T follicular helper cell (primary cell): ENCODE data around the gene POU3F3.

ENCODE experiments used
- DNase-seq: peaks from one replicate; pipeline ENCODE4 v3.0.0-alpha.2; 2020; ENCODE audit warnings: low read depth

Gene POU3F3

DNA sequence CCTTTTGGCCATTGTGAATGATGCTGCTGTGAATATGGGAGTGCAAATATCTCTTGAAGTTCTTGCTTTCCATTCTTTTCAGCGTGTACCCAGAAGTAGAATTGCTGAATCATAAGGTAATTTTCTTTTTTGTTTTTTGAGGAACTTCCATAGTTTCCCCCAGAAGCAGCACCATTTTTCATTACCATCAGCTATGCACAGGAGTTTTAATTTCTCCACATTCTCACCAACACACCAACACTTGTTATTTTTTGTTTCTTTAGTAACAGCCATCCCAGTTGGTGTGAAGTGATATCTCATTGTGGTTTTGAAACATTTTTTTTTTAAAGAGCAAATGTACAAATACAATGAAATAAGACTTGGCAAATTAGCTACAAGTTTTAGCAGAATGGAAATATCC lies 21.3 kb downstream of the POU3F3 start:
- no peak for DNase-seq

DNA sequence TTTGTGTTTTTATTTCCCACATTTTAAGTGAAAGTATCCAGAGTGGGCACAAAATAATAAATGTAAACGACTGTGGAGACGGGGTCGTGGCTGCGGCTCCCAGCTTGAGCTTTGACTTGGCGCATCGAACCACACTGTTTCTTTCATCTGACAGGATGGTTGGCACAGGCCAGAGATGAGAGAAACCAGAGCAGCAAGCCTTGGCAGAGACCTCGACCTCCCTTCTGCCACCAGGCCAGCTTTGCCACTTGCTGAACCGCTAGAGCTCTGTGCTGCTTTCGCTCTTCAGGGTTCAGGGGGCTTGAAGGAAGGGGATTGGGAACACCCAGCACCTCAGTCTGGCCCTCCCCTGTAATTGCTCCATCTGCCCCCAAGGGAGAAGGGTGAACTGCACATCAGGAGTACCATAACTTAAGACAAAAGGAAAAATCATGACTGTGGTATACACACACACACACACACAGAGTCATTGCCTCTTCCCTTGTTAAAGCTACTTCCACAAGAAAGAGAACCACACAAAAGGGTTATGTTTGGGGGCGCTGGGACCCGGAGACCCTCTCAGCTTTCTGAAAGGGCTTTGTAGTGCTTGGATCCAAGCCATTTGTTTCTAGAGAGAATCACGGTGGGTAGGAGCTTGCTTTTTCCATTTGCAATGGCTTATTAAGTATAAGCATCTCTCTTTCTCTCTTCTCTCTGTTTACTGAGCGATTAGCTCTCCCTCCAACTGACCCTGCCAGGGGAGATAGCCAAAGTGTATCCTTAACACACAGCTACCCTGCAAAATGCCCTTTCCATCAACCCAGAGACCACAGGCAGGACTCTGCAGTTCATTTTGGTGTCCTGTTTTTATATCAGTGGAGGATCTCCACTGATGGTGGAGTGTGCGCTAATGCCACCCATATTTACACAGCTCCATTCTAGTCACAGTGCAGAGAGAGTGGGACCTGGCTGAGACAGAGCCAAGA lies 23.0 kb downstream of the POU3F3 start:
- DNase-seq = no peak

DNA sequence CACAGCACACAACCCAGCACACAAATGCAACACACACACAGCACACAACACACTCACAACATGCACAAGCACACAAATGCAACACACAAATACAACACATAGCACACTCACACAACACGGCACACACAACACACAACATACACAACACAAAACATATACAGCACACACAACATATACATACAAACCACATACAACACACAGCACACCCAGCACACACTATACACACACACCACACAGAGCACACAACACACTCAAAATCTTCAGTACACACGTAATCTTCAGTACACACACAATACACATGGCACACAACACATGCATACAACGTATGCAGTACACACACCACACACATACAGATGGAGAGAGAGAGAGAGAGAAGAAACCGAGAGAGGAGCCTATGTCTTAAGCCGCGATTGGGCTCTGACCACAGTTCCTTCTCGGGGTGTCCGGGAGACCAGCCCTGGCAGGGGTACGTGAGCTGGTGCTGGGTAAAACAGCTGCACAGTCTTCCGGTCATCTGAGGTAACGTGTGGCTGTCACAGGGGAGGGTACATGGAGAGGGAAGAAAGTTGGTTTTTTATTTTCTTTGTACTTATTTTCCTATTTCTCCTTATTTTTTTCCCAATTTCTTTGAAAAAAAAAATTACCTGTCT lies 25.1 kb downstream of the POU3F3 start:
- DNase-seq = no peak

DNA sequence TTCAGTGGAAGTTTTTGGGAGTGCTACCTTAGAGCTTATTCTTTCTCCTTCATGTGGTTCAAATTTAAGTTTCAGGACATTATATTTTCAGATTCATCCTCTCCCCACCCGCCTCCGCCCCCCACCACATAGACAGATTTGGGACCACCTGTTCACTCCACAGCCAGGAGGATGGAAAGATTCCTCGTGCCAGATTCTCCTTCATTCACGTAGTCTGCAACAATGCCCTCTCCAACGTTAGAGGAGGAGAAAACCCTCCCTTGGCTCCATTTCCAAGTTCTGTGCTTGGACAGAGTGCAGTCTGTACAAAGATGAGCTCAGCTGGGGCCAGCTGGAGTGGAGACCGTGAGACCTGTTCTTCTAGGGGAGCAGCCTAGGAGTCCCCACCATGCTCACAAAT lies 26.2 kb downstream of the POU3F3 start:
- DNase-seq = no peak

DNA sequence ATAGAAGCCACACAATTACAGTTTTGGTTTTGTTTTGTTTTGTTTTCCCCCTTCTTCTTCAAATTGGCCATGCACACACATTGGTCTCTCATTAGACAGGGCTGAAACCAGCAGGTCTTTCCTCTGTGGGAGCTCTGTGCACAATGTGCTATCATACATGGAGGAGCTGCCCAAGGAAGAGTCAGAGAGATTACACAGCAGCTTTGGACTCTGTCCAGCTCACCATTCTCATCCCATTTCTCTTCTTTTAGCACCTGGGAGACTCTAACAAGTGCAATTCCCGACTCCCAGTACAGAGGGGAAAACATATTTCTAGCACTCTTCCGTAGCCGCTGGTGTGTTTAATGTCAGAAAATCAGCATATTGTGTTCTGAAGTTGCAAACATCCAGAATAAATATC lies 29.4 kb downstream of the POU3F3 start:
- no peak for DNase-seq

DNA sequence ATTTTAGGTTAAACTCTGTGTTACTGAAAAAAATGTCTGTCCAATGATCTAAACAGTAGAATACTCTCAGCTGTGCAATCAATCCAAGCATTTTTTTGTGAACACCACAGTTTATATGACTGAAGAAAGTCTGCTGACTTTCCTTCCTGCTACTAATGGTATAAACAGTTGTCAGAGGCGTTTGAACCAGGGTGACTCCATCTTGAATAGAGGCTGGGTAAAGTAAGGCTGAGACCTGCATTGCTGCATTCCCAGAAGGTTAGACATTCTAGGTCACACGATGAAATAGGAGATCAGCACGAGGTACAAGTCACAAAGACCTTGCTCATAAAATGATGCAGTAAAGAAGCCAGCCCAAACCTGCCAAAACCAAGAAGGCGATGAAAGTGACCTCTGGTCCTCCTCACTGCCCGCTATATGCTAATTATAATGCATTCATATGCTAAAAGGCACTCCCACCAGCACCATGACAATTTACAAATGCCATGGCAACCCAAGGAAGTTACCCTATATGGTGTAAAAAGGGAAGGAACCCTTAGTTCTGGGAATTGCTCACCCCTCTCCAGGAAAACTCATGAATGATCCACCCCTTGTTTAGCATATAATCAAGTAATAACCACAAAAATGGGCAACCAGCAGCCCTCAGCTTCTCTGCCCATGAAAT lies 31.3 kb downstream of the POU3F3 start:
- no peak for DNase-seq

DNA sequence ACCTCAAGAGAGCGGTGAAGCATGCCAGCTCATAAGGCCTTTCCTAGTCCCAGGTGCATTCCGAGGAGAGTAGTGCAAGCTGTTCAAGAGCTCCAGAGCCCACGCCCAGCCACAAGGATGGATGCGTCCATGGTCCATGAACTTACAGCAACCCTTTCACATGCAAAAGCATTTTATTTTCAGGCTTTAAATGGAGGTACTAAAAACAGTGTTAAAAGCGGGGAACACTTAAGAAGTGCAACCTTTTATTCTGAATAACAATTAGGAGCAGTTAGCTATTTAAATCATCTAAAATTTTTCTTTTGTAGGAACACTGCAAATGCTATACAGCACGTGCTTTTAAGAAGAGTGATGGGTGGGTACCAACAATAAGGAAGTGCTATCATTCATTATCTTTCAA lies 33.8 kb downstream of the POU3F3 start:
- no peak for DNase-seq

DNA sequence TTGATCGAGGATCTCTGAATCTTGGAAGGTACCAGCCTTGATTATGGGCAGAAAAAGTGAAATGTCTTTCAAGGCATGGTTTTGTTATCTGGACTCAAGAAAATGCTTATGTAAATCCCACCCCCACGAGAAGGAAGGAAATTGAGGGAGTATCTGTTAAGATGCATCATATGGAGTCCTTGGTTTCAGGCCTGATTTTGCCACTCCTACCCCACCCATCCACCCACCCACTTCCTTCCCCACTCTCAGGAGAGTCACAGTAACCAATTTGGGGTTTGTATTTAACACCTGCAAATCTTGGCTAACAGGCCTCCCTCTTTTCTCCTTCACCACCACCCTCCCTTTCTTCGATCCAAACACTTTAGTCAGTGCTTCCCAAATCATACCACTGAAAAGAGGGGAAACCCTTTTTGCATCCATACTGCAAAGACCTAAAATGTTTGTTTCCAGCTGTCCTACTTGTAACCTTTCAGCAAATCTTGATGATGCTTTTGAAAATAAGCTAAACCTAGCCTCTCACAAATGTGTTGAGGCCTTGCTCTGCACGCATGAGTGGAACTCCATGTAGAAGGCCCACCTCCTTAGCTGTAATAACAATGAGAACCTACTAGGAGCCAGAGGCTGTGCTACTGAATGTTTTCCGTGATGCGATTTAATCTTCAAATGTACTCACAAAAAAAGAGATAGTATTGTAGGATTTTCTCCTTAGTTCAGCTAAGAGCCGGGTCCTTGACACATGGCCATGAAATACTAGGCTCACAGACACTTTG lies 34.8 kb downstream of the POU3F3 start:
- no peak for DNase-seq

DNA sequence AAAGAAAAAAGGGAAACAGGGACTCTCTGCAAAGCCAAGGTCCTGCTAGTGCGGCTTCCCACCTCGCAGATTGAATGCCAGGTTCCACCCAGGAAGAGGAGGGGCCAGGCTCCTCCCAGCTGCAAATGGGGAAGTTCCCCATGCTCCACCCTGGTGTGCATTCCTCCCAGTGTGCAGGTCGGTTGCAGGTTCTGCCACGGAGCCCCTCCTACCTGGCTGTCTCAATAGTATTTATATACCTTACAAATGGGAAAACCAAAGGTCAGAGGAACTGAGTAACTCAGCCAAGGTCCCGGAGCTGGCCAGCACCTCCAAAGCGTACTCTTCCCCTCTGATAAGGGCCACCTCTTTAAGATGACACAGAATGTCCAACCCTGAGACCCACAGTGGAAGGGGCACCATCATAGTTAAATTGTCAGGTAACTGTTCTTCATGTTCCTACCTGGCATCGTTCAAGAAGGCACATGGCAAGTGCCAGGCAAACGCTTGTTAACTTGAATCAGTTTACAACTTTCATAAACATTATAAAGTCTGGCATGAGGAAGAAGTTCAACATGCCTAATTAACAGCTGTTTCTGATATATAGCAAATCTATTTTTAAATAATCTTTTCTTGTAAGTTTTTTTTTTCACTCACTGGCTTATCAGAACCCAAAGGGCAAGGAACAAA lies 35.5 kb downstream of the POU3F3 start:
- no peak for DNase-seq

DNA sequence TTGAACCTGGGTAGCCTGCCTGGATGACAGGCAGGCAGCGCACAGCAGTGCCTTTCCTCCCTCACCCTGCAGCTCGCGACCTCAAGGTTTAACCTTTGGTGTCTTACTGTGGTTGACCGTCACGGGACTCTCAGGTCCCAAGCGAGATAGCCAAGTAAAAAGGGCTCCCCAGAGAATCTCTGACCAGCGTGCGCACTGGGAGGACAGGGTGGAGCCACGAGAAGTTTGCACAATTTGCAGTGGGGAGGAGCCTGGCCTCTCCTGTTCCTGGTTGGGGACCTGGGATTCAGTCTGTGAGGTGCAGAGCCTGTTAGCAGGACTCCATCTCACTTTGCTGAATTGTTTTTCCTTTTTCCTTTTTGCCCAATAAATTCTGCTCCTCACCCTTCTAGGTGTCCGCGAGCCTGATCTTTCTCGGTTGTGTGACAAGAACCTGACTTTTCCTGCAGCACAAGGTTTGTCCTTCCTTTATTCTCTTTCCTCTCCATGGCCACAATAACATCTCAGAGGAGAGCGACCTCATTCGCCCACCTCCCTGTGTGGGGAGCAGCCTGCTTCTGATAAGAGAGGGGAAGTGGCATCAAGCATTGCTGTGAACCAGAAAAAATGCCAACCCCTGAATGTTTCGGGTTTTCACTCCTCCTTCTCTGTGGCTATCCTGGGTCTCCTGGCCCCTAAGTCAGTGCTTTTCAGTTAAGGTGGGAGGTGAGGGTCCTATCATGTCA lies 36.2 kb downstream of the POU3F3 start:
- no peak for DNase-seq

DNA sequence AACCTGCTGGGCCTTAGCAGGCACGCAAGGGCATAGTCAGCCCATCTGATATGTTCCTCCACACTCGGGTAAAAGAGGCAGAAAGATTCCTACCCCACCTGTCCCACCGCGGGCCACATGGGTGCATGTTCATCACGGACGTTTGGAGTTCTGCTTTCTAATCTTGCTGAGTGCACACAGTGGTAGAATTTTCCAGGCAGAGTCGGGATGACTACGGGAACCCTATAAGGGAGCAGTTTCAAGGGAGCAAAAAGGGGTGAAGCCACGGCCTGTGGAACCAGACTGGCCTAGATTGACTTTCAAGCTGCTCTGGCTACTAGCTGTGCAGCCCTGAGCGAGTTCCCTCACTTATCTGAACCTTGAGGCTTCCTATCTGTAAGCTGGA lies 36.8 kb downstream of the POU3F3 start:
- no peak for DNase-seq

DNA sequence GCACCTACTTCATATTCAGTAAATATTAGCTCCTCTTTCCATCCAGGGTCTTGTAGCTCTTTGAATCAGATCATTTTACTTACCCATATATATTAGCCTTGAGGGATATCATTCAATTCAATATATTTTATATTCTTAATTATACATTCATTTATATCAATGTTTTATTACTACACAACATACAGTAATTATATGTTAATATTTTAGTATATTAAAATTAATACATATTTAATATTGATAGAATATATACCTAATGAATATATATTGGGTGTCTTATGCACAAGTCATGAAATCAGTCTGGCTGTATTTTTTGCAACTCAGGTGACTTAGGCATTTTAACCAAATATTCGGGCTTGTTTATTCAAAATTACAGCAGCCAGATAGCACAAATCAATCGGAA lies 37.2 kb downstream of the POU3F3 start:
- no peak for DNase-seq

DNA sequence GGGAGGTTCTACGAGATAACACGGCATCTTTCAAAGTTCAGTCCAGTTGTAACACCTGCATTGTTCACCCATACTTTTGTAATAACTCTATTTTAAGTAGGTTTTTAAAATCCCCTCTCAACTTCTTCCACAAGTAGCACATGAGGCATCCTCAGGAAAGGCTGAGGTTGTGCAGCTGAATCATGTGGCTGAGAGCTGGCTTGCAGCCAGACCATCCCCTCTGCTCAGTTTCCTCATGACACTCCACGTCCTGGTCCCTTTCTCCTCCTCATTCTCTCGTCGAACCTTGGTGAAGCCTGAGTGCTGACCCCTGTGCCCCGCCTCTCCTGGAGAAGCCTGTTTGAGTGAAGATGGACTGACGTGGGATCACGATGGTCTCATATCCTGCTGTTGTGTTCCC lies 42.5 kb downstream of the POU3F3 start:
- no peak for DNase-seq

DNA sequence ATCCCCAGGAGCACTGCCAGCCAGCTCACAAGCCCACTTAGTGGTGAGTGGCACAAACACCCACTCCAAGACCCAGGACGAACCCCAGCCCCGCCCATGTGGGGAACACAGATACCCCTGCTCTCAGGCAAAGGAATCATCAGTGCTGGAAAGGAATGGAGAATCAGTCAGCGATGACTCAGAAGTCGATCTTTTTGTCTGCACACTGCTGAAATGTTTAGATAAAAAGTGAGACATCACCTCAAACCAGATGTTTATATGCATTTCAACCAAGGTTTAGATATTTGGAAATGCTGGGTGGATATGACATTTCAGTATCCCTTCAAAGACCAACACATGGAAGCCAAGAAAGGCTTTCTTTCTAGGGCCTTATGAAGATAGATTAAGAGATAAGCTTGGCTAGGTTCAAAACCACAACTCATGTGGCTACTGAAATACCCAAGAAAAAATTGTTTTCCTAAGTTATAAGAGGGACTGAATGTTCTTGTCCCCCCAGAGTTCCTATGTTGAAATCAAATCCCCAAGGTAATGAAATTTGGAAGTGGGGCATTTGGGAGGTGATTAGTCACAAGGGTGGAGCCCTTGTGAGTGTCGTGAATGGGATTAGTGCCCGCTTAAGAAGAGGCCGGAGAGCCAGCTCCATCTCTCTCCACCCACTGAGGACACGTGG lies 43.7 kb downstream of the POU3F3 start:
- no peak for DNase-seq

DNA sequence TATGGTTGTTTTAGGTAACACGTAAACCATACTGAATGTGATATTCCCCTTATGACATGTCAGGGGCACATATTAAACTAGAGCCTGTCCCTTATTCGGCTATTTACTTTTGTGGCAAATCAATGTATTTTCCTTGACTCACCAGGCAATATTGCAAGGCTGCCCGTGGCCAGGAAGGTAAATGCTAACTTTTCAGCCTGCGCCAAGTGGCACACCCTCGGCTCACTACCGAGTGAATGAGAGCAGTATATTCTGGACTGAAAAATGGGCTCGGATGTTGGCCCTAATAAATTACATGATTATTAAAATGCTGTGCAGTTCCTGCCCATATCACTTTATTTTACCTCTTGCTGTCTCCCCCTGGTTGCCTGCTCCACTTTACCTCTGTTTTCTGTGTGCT lies 46.7 kb downstream of the POU3F3 start:
- DNase-seq = no peak

DNA sequence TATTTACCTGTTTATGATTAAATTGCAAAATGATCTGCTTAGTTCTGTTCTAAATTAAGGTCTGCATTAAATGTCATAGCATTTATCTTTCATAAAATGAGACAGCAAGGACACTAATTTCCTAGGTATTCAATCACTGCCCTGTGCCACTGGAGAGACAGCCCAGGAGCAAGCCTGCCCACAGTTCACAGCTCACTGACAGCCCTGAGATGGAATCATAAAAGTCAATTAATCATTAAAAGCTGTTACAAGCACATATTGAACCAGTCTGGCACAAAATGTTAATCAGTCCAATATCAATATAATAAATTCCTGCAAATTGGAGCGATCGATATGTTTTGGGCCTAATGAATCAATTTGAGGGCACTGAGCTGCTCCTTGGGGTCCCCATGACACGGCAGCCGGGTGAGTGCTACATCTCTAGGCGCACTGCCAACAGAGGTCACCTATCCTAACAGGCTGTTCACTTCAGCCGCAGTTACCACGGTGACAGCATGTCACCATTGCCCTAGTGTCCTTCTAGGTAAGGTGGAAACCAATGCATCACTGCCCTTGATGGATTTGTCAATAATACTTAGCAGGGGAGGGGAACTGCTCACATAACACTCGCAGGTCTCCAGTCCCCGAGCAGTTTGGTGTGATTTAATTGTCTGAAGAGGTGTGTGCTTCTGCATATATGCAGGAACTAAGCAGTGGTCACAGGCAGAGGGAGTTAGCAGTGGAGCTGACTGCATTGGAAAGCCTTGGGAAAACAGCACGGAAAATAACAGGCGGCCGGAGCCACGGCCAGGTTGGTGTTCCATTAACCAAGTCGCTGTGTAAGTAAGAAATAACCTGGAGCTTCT lies 47.3 kb downstream of the POU3F3 start:
- DNase-seq = no peak

DNA sequence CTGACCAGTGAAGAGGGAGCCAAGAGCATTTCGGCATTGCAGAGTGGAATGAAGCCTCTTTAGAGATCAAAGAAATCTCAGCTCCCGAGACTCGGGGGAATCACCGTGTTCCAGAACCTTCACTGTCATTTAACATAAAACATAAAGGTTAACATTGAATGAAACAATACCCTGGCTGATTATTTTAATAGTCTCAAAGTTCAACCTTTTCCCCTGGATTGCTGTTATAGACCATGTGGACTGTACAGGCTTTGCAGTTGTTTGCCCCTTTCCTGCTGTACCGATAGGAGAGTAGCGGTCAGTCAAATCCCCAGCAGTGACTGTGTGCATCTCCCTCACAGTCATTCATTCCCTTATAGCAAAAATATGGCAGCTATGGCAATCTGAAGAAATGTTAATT lies 48.4 kb downstream of the POU3F3 start:
- no peak for DNase-seq
